Peyer's patch (tissue), 4 donors: Measurements from ENCODE around the gene COL6A1.

Experiments
- CTCF ChIP-seq, 6 experiments: fragments of 450-650 bp in 4 of 6; fragments of 200-600 bp in 2 of 6; sonication (generic) in 1 of 6; IDR thresholded peaks; one replicate each; pipeline ENCODE4 v1.5.1; 2017 to 2019; ENCODE audit warnings: antibody characterized with exemption in 6 of 6, mild to moderate bottlenecking in 3 of 6, moderate library complexity in 1 of 6
- POLR2A ChIP-seq, 2 donors: fragments of 450-650 bp; IDR thresholded peaks; one replicate each; pipeline ENCODE4 v1.5.1; 2017; ENCODE audit warnings: antibody characterized with exemption in 2 of 2, mild to moderate bottlenecking in 2 of 2, moderate library complexity in 2 of 2

- TF ChIP-seq CTCF (IDR thresholded peaks at IDR 0.05) (no peak), POLR2A (IDR thresholded peaks at IDR 0.05) (no peak)
Observed at GRCh38 chr21:46035809-46036695, 54.5 kb downstream of the COL6A1 start.
